ENCODE measurements around the gene PTEN.
"Not testable (repeated sequence)": the region's sequence is repeated elsewhere in the genome, so short reads cannot be mapped to it uniquely, and the experiment has no call there.

PTEN gene

DNA sequence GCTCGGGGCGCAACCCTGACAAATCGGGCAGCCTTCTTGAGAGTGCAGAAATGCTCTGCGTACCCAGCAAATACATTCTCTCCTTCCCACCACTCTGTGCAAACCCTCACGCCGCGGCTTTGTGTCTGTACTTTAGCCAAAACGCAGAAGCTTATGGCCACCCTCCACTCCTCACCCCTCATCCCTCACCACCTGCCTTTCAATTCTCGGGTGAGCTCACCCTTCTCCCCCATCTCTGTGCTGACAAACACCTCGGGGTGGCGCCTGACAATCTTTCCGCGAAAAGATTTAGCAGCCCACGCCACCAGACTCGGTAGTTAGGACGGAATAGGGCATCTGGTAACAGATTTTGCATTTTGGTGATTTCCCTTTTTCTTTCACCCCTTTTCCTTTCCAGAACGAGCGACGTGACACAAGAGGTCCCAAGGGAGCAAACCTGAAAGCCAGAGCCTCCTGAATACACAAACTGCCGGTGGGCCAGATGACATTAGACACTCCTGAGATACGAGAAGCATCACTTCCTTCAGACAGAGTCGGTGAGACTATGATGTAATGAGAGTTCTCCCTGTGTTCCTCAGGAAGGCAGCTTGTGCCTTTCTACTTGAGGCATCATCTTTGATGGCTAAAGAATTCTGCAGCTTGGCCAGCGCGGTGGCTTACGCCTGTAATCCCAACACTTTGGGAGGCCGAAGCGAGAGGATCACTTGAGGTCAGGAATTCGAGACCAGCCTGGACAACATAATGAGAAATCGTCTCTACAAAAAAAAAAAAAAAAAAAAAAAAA lies 44.7 kb upstream of the PTEN start:
- peak overlapping the region; percentile 87 for H3K4me3 ChIP-seq (ENCODE audit: low read depth, low read length)
- no peaks in the 10 kb centered on the region for H3K27me3 ChIP-seq
- peak; percentile 12 for DNase-seq
- peaks cover 4% of the 10 kb centered on the region for H3K4me1 ChIP-seq
- peaks cover 2% of the 10 kb centered on the region; the same call in 1 of the 2 replicates for H3K36me3 ChIP-seq
- TF ChIP-seq CTCF (IDR thresholded peaks at IDR 0.05; ENCODE audit: low read depth, low read length), result no peak; the same call in 1 of the 2 replicates
- H3K9me3 ChIP-seq, result no peaks in the 10 kb centered on the region

DNA sequence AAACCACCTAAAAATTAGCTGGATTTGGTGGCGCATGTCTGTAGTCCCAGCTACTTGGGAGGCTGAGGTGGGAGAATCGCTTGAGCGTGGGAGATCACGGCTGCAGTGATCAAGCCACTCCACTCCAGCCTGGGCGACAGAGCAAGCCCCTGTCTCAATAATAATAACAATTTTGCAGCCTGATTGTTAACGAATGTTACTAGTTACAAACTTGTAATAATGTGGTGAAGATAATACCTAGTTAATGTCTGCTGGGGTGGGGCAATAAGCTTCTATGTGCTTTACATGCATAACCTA lies 44.2 kb upstream of the PTEN start:
- no peaks in the 10 kb centered on the region for H3K36me3 ChIP-seq
- no peaks in the 10 kb centered on the region for H3K27me3 ChIP-seq
- H3K9me3 ChIP-seq, result no peaks in the 10 kb centered on the region
- H3K4me1 ChIP-seq, result peaks cover 4% of the 10 kb centered on the region
- H3K4me3 ChIP-seq (ENCODE audit: low read depth, low read length), result no peak overlapping the region
- DNase-seq, result no peak
- no peak for TF ChIP-seq CTCF (IDR thresholded peaks at IDR 0.05; ENCODE audit: low read depth, low read length)

GRCh38 chr10:87826653-87827052 lies 36.8 kb upstream of the PTEN start:
- TF ChIP-seq CTCF (IDR thresholded peaks at IDR 0.05; ENCODE audit: low read depth, low read length), result no peak
- DNase-seq, result no peak
- no peaks in the 10 kb centered on the region for H3K9me3 ChIP-seq
- no peak overlapping the region for H3K4me3 ChIP-seq (ENCODE audit: low read depth, low read length)
- H3K4me1 ChIP-seq, result no peaks in the 10 kb centered on the region
- no peaks in the 10 kb centered on the region for H3K27me3 ChIP-seq
- H3K36me3 ChIP-seq, result no peaks in the 10 kb centered on the region

GRCh38 chr10:87827681-87828080 lies 35.7 kb upstream of the PTEN start:
- TF ChIP-seq CTCF (IDR thresholded peaks at IDR 0.05; ENCODE audit: low read depth, low read length), result no peak
- DNase-seq, result no peak
- Histone ChIP-seq H3K4me3 (ENCODE audit: low read depth, low read length) (no peak overlapping the region), H3K27me3 (no peaks in the 10 kb centered on the region), H3K4me1 (no peaks in the 10 kb centered on the region), H3K9me3 (no peaks in the 10 kb centered on the region), H3K36me3 (no peaks in the 10 kb centered on the region)

- H3K27me3 ChIP-seq; H3K36me3 ChIP-seq; DNase-seq; H3K4me3 ChIP-seq (ENCODE audit: low read depth, low read length); H3K9me3 ChIP-seq; H3K4me1 ChIP-seq: not testable (repeated sequence)
Observed at GRCh38 chr10:87829051-87829450, 34.4 kb upstream of the PTEN start.

DNA sequence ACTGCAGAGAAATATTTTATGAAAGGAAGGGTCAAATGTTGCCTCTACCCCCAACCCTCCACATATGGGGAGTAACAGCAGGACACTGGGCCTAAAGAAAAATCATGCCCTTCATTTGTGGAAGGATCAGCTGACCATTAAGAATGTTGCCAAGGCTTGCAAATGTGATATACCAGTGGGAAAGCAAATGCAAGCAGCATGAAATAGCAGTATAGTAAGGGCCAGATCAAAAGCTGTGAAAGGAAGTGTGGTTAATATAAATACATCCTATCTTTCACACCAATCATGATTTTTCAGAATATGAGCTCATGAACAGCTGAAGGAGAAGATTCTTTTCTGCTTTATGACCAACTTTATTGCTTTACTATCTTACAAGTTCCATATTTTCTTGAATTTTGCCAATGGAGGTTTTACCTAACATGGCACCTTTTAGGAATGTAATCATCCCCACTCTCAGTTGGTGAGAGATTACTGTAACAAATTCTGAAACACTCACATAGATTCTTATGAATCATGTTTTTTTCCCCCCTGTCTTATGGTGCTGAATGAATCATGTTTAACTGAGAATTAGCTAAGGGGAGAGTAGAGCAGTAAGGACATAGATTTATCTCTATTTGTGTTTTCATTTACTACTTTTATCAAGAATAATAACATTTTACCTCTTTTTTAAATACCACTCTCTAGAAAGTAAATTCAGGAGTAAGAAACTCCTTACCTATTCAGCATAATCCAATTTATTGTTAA lies 33.3 kb upstream of the PTEN start:
- Histone ChIP-seq H3K27me3 (no peaks in the 10 kb centered on the region), H3K36me3 (no peaks in the 10 kb centered on the region), H3K4me3 (ENCODE audit: low read depth, low read length) (no peak overlapping the region), H3K9me3 (no peaks in the 10 kb centered on the region), H3K4me1 (no peaks in the 10 kb centered on the region)
- no peak for DNase-seq
- no peak for TF ChIP-seq CTCF (IDR thresholded peaks at IDR 0.05; ENCODE audit: low read depth, low read length)

Data from BE2C (cell line).